B cell (primary cell): ENCODE measurements around the gene OR6S1. TPM values are rescaled to one million over a fixed set of nuclear protein-coding genes. Genes with fewer than 3 reads are reported as not detected.

ENCODE experiments used
- ATAC-seq: fragments of 200-7000 bp; cut with Tn5 transposase; one replicate; pipeline ENCODE4 v1.10.0; 2021; ENCODE audit warnings: low read depth, mild to moderate bottlenecking, moderate number of reproducible peaks, moderate library complexity
- CTCF ChIA-PET: fragments of 350-600 bp; sonication (Branson Sonifier 250); formaldehyde crosslinking; loops from one replicate; lab custom pipeline; 2021; ENCODE audit warnings: antibody characterized with exemption, inconsistent platforms; lab: Charles Lee
- POLR2A ChIA-PET: fragments of 350-600 bp; sonication (Branson Sonifier 250); formaldehyde crosslinking; loops from one replicate; lab custom pipeline; 2021; ENCODE audit warnings: antibody characterized with exemption; lab: Charles Lee
- DNase-seq: peaks from one replicate; pipeline ENCODE4 v3.0.0; 2013
- H2AFZ ChIP-seq: 2 replicates; pipeline ENCODE4 v1.6.1; 2012; ENCODE audit warnings: mild to moderate bottlenecking, low read depth, low read length; ENCODE audit not compliant: insufficient read depth, poor library complexity, severe bottlenecking
- H3K27ac ChIP-seq, 2 donors: 1 replicate in 1 of 2; 2 replicates in 1 of 2; pipeline ENCODE4 v1.5.1; 2012 to 2013; ENCODE audit warnings: low read length in 2 of 2, mild to moderate bottlenecking in 2 of 2, moderate library complexity in 1 of 2
- H3K27me3 ChIP-seq, 4 experiments: fragments of 200-600 bp in 1 of 4; sonication (generic) in 1 of 4; replicated peaks in 1 of 4; 1 replicate in 2 of 4; 2 replicates in 2 of 4; pipeline versions ENCODE4 v1.6.1 to v1.7.0; 2013 to 2016; ENCODE audit warnings: low read length in 3 of 4, mild to moderate bottlenecking in 2 of 4, mixed read lengths in 1 of 4, moderate library complexity in 1 of 4; ENCODE audit not compliant: insufficient read depth in 4 of 4, control insufficient read depth in 3 of 4; ENCODE audit errors: control extremely low read depth in 1 of 4
- H3K36me3 ChIP-seq, 2 experiments: replicated peaks in 1 of 2; 1 replicate in 1 of 2; 2 replicates in 1 of 2; pipeline versions ENCODE4 v1.6.1 to v1.7.1; 2013; ENCODE audit warnings: low read length in 1 of 2; ENCODE audit not compliant: insufficient read depth in 2 of 2, control insufficient read depth in 1 of 2; ENCODE audit errors: control extremely low read depth in 1 of 2, extremely low read depth in 1 of 2
- H3K4me1 ChIP-seq, 2 donors: fragments of 200-600 bp in 1 of 2; sonication (generic) in 1 of 2; 1 replicate in 1 of 2; 2 replicates in 1 of 2; pipeline versions ENCODE4 v1.5.1 to v1.6.1; 2013 to 2017; ENCODE audit warnings: low read length in 2 of 2; ENCODE audit not compliant: control insufficient read depth in 2 of 2, insufficient read depth in 2 of 2
- H3K4me2 ChIP-seq: replicated peaks from 2 replicates; pipeline ENCODE3; 2012; ENCODE audit warnings: mild to moderate bottlenecking, low read depth, low read length; ENCODE audit not compliant: poor library complexity, severe bottlenecking
- H3K4me3 ChIP-seq, 5 experiments: fragments of 200-600 bp in 1 of 5; sonication (generic) in 1 of 5; 1 replicate in 3 of 5; 2 replicates in 2 of 5; pipeline versions ENCODE4 v1.5.1 to v1.7.0; 2011 to 2016; ENCODE audit warnings: low read length in 4 of 5, mild to moderate bottlenecking in 4 of 5, low read depth in 2 of 5, control low read depth in 1 of 5, moderate library complexity in 1 of 5; ENCODE audit not compliant: insufficient read depth in 1 of 5; ENCODE audit errors: control extremely low read depth in 1 of 5, extremely low read depth in 1 of 5
- H3K79me2 ChIP-seq: fragments of 200-600 bp; sonication (generic); one replicate; pipeline ENCODE4 v1.6.0; 2016; ENCODE audit warnings: low read length; ENCODE audit not compliant: control insufficient read depth, insufficient read depth
- H3K9ac ChIP-seq: fragments of 200-600 bp; sonication (generic); 2 replicates; pipeline ENCODE4 v1.6.1; 2017; ENCODE audit warnings: mild to moderate bottlenecking, low read length, moderate library complexity
- H3K9me3 ChIP-seq, 3 donors: one replicate each; pipeline versions ENCODE4 v1.6.1 to v1.7.1; 2013; ENCODE audit warnings: low read length in 2 of 3; ENCODE audit not compliant: control insufficient read depth in 2 of 3, insufficient read depth in 1 of 3; ENCODE audit errors: control extremely low read depth in 1 of 3
- H4K20me1 ChIP-seq: 2 replicates; pipeline ENCODE4 v1.6.0; 2012; ENCODE audit warnings: mild to moderate bottlenecking, low read length; ENCODE audit not compliant: insufficient read depth, control insufficient read depth, poor library complexity, severe bottlenecking
- H3K27ac Mint-ChIP-seq: one replicate; pipeline ENCODE4 v1.8.0; 2021; ENCODE audit warnings: mixed read lengths
- H3K27me3 Mint-ChIP-seq: one replicate; pipeline ENCODE4 v1.8.0; 2021; ENCODE audit warnings: mixed read lengths
- H3K4me1 Mint-ChIP-seq: one replicate; pipeline ENCODE4 v1.8.0; 2021; ENCODE audit warnings: mixed read lengths
- H3K4me3 Mint-ChIP-seq: one replicate; pipeline ENCODE4 v1.8.0; 2021; ENCODE audit warnings: mixed read lengths
- H3K9me3 Mint-ChIP-seq: one replicate; pipeline ENCODE4 v1.8.0; 2022; ENCODE audit warnings: mixed read lengths; ENCODE audit not compliant: insufficient read depth
- CTCF ChIP-seq: fragments of 200-600 bp; IDR thresholded peaks from one replicate; pipeline ENCODE4 v1.8.0; 2022; ENCODE audit warnings: antibody characterized with exemption, mild to moderate bottlenecking
- EZH2 ChIP-seq: IDR thresholded peaks from 2 replicates; pipeline ENCODE4 v1.6.1; 2012; ENCODE audit warnings: borderline replicate concordance, low read depth, mild to moderate bottlenecking, moderate library complexity, low read length; ENCODE audit not compliant: insufficient read depth, poor library complexity, severe bottlenecking
- WGBS: methylation state at CpG from one replicate; pipeline ENCODE4 v1.1.5; 2013; ENCODE audit warnings: missing lambda C conversion rate; ENCODE audit not compliant: insufficient coverage; 5-methylcytosine and 5-hydroxymethylcytosine counted together
- intact Hi-C: fragments of 100-400 bp; cut with micrococcal nuclease; formaldehyde crosslinking; loops from one replicate; pipeline ENCODE4 v1.10.0; 2022
- polyA plus RNA-seq: library from polyadenylated mRNA; depleted of rRNA; stranded (reverse); fragments of >200 nt; gene quantifications from 2 replicates; pipeline ENCODE4 v1.2.3, GENCODE V29; 2012
- total RNA-seq, 2 donors: library from RNA; stranded (reverse); fragments of 120-200 nt in 1 of 2; gene quantifications; 1 replicate in 1 of 2; 2 replicates in 1 of 2; pipeline versions ENCODE4 v1.2.3 to v1.2.4, GENCODE V29; 2013 to 2022

Gene OR6S1
- total and polyA plus RNA-seq, 2 donors (not counting 1 experiment from before 2014, with no cell fraction given) = 0.16 TPM; not detected in 1

DNA sequence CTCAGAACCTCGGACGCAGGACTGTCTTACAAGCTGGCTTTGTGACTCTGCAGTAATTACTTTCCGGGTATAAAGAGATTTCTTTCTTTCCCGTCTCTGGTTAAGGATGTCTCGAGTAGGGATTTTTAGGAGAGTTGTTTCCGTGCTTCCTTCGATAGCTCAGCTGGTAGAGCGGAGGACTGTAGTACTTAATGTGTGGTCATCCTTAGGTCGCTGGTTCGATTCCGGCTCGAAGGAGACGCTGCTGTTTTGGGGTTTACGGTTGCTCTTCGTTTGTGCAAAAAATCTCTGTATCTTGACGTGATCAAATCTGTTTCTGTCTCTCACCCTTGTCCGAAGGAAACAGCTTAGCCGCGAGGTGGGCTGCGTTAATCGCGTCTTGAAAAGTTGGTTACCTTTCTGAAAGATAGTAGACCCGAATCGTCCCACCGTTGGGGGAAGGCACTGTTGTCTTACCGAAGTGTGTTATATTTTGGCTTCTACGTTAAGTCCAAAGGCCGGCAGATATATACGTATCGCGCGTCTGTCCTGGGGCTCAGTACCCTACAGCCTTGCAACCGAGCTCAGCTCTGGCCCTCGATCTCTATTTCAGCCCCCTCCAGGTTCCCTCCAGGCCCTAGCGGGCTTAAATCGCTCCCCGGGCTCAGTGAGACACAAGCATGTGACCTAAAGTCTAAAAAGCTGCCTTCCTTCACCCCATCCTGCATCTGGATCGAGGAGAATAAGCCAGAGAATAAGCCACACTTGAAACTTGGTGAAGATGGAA, 41.8 kb upstream of the OR6S1 start:
- peak; percentile 35 for ATAC-seq
- intact Hi-C loops = loop anchor here (1.0 to 5.0 kb wide), 4 partner anchors 8 to 289 kb away; partner anchors contain the start of gene APEX1

More for the DNA sequence above, 41.8 kb upstream of the OR6S1 start:
- Mint-ChIP-seq H3K27me3 (no peaks in the 10 kb centered on the region), H3K9me3 (no peaks in the 10 kb centered on the region), H3K4me3 (no peak overlapping the region), H3K4me1 (peaks cover 13% of the 10 kb centered on the region), H3K27ac (no peak overlapping the region)
- H3K27ac ChIP-seq = peak overlapping the region; percentile 92 to 94
- H3K9me3 ChIP-seq = no peaks in the 10 kb centered on the region
- POLR2A ChIA-PET = interaction anchor here (0.5 to 5.8 kb wide), 6 partner anchors 15 to 341 kb away, joined by 3 to 42 read pairs (median 13); partner anchors contain the start of gene PARP2
- under 1% methylated on average over 35 of the region's 38 CpGs for WGBS
- H4K20me1 ChIP-seq = no peaks in the 10 kb centered on the region
- H3K4me2 ChIP-seq = peak overlapping the region; percentile 76
- CTCF ChIA-PET = interaction anchor here (0.8 to 20.0 kb wide), 12 partner anchors 9 to 356 kb away, joined by 3 to 445 read pairs (median 15); no protein-coding TSS in a partner anchor
- H3K4me3 ChIP-seq = peak overlapping the region; percentile 81 to 95 (median 92)
- H2AFZ ChIP-seq = peak overlapping the region; percentile 81
- H3K36me3 ChIP-seq = no peaks in the 10 kb centered on the region
- H3K4me1 ChIP-seq = peaks cover 31 to 48% of the 10 kb centered on the region in 2 donors
- peak; percentile 91 for DNase-seq
- H3K79me2 ChIP-seq = no peaks in the 10 kb centered on the region
- H3K27me3 ChIP-seq = no peaks in the 10 kb centered on the region
- H3K9ac ChIP-seq = peak overlapping the region; percentile 87
- no peak for TF ChIP-seq EZH2
- no peak for TF ChIP-seq CTCF
